H1 (cell line): ENCODE results near the gene PSMD9.

Experiments used
- GABPA ChIP-seq: IDR thresholded peaks from 2 replicates; pipeline ENCODE4 v1.6.1; 2011; ENCODE audit warnings: mild to moderate bottlenecking, low read length, moderate library complexity, borderline replicate concordance; ENCODE audit not compliant: insufficient read depth
- POLR2A ChIP-seq, 2 experiments: IDR thresholded peaks; 1 replicate in 1 of 2; 2 replicates in 1 of 2; pipeline ENCODE4 v1.6.1; 2011; ENCODE audit warnings: low read depth in 2 of 2, low read length in 2 of 2, mild to moderate bottlenecking in 2 of 2; ENCODE audit errors: control extremely low read depth in 1 of 2
- POLR2AphosphoS5 ChIP-seq: IDR thresholded peaks from 2 replicates; pipeline ENCODE4 v1.6.1; 2011; ENCODE audit warnings: low read depth, low read length
- YY1 ChIP-seq: IDR thresholded peaks from 2 replicates; pipeline ENCODE4 v1.6.1; 2011; ENCODE audit warnings: low read depth, mild to moderate bottlenecking, low read length
- TF ChIP-seq, protein P1 (sequence below), 3 experiments: IDR thresholded peaks; 1 replicate in 2 of 3; 2 replicates in 1 of 3; pipeline versions ENCODE4 v1.5.1 to v1.6.1; 2011; ENCODE audit warnings: low read length in 3 of 3, mild to moderate bottlenecking in 3 of 3, inconsistent platforms in 2 of 3, low read depth in 1 of 3, moderate library complexity in 1 of 3; ENCODE audit not compliant: insufficient read depth in 1 of 3; ENCODE audit errors: control extremely low read depth in 1 of 3
- TF ChIP-seq, protein P2 (sequence below): IDR thresholded peaks from 2 replicates; pipeline ENCODE4 v1.6.1; 2011; ENCODE audit warnings: low read length, improper control_type of control experiment
- TF ChIP-seq, protein P3 (sequence below): IDR thresholded peaks from 2 replicates; pipeline ENCODE4 v1.6.1; 2011; ENCODE audit warnings: low read depth, mild to moderate bottlenecking, low read length; ENCODE audit not compliant: insufficient read depth

DNA sequence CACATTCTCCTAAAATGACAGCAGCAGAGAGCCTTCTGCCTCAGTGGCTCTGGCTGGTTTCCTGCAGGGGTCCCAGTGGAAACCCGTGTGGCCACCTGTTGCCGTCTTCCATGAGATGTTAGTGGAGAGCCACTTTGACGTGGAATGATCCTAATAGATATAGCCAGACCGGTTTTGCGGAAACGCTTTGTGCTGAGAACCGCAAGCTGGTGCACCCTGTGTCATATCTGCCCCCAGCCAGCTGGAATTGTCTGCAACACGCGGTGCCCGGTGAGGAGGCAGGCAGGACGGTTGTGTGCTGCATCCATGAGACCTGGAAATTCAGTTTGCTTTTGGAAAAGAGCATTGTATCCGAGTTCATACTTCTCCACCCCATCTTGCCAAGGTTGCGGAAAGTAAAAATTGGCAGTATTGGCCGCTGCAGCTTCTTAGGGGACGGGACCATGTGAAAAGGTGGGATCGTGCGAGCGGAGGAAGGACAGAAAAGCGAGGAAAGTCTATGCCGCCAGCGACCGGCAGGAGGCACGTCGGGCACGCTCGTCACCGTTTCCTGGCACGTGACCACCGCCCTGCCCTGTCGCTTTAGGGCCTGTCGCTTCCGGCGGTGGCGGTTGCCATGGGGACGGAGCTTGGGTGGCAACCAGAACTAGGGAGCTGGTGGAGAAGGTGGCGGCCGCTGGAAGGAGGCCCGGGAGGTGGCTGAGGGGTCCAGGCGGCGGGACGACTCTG lies 29.5 kb downstream of the PSMD9 start, which contains the start of gene CFAP251:
- no peak for TF ChIP-seq POLR2A (IDR thresholded peaks at IDR 0.05; ENCODE audit: control extremely low read depth in 1 of 2, low read depth in 2 of 2, low read length in 2 of 2)
- peak; percentile 68; the same call in 1 of the 2 replicates for TF ChIP-seq GABPA
- peak; percentile 65; the same call in 1 of the 2 replicates for TF ChIP-seq POLR2AphosphoS5
- TF ChIP-seq, protein P1, sequence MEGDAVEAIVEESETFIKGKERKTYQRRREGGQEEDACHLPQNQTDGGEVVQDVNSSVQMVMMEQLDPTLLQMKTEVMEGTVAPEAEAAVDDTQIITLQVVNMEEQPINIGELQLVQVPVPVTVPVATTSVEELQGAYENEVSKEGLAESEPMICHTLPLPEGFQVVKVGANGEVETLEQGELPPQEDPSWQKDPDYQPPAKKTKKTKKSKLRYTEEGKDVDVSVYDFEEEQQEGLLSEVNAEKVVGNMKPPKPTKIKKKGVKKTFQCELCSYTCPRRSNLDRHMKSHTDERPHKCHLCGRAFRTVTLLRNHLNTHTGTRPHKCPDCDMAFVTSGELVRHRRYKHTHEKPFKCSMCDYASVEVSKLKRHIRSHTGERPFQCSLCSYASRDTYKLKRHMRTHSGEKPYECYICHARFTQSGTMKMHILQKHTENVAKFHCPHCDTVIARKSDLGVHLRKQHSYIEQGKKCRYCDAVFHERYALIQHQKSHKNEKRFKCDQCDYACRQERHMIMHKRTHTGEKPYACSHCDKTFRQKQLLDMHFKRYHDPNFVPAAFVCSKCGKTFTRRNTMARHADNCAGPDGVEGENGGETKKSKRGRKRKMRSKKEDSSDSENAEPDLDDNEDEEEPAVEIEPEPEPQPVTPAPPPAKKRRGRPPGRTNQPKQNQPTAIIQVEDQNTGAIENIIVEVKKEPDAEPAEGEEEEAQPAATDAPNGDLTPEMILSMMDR (IDR thresholded peaks at IDR 0.05; ENCODE audit: control extremely low read depth in 1 of 3, insufficient read depth in 1 of 3, low read depth in 1 of 3, low read length in 3 of 3), result peak; percentile 78 to 96 (median 95)
- TF ChIP-seq, protein P2, sequence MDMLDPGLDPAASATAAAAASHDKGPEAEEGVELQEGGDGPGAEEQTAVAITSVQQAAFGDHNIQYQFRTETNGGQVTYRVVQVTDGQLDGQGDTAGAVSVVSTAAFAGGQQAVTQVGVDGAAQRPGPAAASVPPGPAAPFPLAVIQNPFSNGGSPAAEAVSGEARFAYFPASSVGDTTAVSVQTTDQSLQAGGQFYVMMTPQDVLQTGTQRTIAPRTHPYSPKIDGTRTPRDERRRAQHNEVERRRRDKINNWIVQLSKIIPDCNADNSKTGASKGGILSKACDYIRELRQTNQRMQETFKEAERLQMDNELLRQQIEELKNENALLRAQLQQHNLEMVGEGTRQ, result peak; percentile 98
- no peak for TF ChIP-seq YY1
- TF ChIP-seq, protein P3, sequence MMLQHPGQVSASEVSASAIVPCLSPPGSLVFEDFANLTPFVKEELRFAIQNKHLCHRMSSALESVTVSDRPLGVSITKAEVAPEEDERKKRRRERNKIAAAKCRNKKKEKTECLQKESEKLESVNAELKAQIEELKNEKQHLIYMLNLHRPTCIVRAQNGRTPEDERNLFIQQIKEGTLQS, result peak; percentile 95
